Naive thymus-derived CD4-positive, alpha-beta T cell (primary cell): ENCODE measurements around the gene PPP3R1. TPM values are rescaled to one million over a fixed set of nuclear protein-coding genes. Genes with fewer than 3 reads are reported as not detected.

Source experiments
- ATAC-seq: fragments of 150-1000 bp; cut with Tn5 transposase; 2 replicates; pipeline ENCODE4 v1.10.0; 2021; ENCODE audit warnings: mild to moderate bottlenecking, moderate library complexity
- CTCF ChIA-PET: fragments of 350-600 bp; sonication (Branson Sonifier 250); formaldehyde crosslinking; loops from one replicate; lab custom pipeline; 2021; ENCODE audit warnings: antibody characterized with exemption; lab: Charles Lee
- POLR2A ChIA-PET: fragments of 350-600 bp; sonication (Branson Sonifier 250); formaldehyde crosslinking; loops from one replicate; lab custom pipeline; 2021; ENCODE audit warnings: antibody characterized with exemption, inconsistent platforms; lab: Charles Lee
- DNase-seq, 9 donors: peaks; one replicate each; pipeline versions ENCODE4 v3.0.0 to v3.0.0-alpha.2; 2020 to 2022; ENCODE audit warnings: mixed read lengths in 1 of 9
- H3K27ac ChIP-seq: one replicate; pipeline ENCODE4 v1.7.0; 2013; ENCODE audit warnings: mild to moderate bottlenecking, low read depth, low read length, moderate library complexity
- H3K27me3 ChIP-seq, 2 donors: one replicate each; pipeline ENCODE4 v1.7.0; 2013; ENCODE audit warnings: low read length in 2 of 2, mild to moderate bottlenecking in 2 of 2, moderate library complexity in 2 of 2; ENCODE audit not compliant: control insufficient read depth in 2 of 2, insufficient read depth in 2 of 2
- H3K36me3 ChIP-seq, 3 experiments: 1 replicate in 2 of 3; 2 replicates in 1 of 3; pipeline ENCODE4 v1.7.0; 2013; ENCODE audit warnings: low read length in 3 of 3, mild to moderate bottlenecking in 3 of 3, moderate library complexity in 1 of 3; ENCODE audit not compliant: insufficient read depth in 3 of 3, control insufficient read depth in 2 of 3
- H3K4me1 ChIP-seq, 2 donors: one replicate each; pipeline ENCODE4 v1.7.0; 2013; ENCODE audit warnings: low read length in 2 of 2, mild to moderate bottlenecking in 2 of 2, moderate library complexity in 1 of 2; ENCODE audit not compliant: control insufficient read depth in 2 of 2, insufficient read depth in 2 of 2
- H3K4me3 ChIP-seq: 2 replicates; pipeline ENCODE4 v1.7.0; 2013; ENCODE audit warnings: mild to moderate bottlenecking, low read length
- H3K9me3 ChIP-seq, 3 experiments: 1 replicate in 2 of 3; 2 replicates in 1 of 3; pipeline ENCODE4 v1.7.0; 2013; ENCODE audit warnings: low read length in 3 of 3; ENCODE audit not compliant: control insufficient read depth in 2 of 3
- H3K27ac Mint-ChIP-seq, 9 donors: one replicate each; pipeline ENCODE4 v1.8.0; 2020 to 2022; ENCODE audit warnings: mixed read lengths in 9 of 9, mild to moderate bottlenecking in 8 of 9, moderate library complexity in 5 of 9, inconsistent platforms in 2 of 9
- H3K27me3 Mint-ChIP-seq, 5 donors: one replicate each; pipeline ENCODE4 v1.8.0; 2021 to 2022; ENCODE audit warnings: mixed read lengths in 5 of 5, mild to moderate bottlenecking in 1 of 5
- H3K36me3 Mint-ChIP-seq, 5 donors: one replicate each; pipeline ENCODE4 v1.8.0; 2020 to 2022; ENCODE audit warnings: mixed read lengths in 5 of 5, mild to moderate bottlenecking in 3 of 5, inconsistent platforms in 1 of 5
- H3K4me1 Mint-ChIP-seq, 7 donors: one replicate each; pipeline ENCODE4 v1.8.0; 2020 to 2022; ENCODE audit warnings: mixed read lengths in 7 of 7, mild to moderate bottlenecking in 3 of 7, inconsistent platforms in 1 of 7
- H3K4me3 Mint-ChIP-seq, 10 donors: one replicate each; pipeline ENCODE4 v1.8.0; 2020 to 2022; ENCODE audit warnings: mild to moderate bottlenecking in 10 of 10, mixed read lengths in 10 of 10, moderate library complexity in 6 of 10, inconsistent platforms in 2 of 10
- H3K9me3 Mint-ChIP-seq, 11 donors: one replicate each; pipeline ENCODE4 v1.8.0; 2020 to 2022; ENCODE audit warnings: mixed read lengths in 11 of 11, mild to moderate bottlenecking in 4 of 11, inconsistent platforms in 1 of 11, moderate library complexity in 1 of 11
- intact Hi-C, 2 donors: fragments of 100-400 bp; cut with micrococcal nuclease; formaldehyde crosslinking; loops; one replicate each; pipeline ENCODE4 v1.15.1; 2023
- polyA plus RNA-seq, 2 donors: library from polyadenylated mRNA; unstranded; fragments of 300-500 nt; fragmentation: Illumina TruSeq; gene quantifications; one replicate each; pipeline ENCODE4 v1.2.3, GENCODE V29; 2021
- total RNA-seq, 6 experiments: library from RNA in 5 of 6; stranded (reverse) in 5 of 6; gene quantifications; 1 replicate in 5 of 6; 2 replicates in 1 of 6; pipeline ENCODE4 v1.2.3 and lab custom pipeline; 2021 to 2026

The PPP3R1 gene
- total and polyA plus RNA-seq, 7 experiments from 2014 or later: 2.6 to 78.2 (median 64.2) TPM

- no peaks in the 10 kb centered on the region for H3K27me3 ChIP-seq
- H3K4me1 ChIP-seq: no peaks in the 10 kb centered on the region
- ChIA-PET POLR2A (no interaction called here), CTCF (interaction anchor here (0.7 kb wide), 1 partner anchor 30 kb away, joined by 3 read pairs; no protein-coding TSS in a partner anchor)
- intact Hi-C loops: no loop called here
- Mint-ChIP-seq H3K36me3 (no peaks in the 10 kb centered on the region), H3K9me3 (peaks cover 0 to 6% (median 0%) of the 10 kb centered on the region in 11 donors), H3K27me3 (peaks cover 4 to 58% (median 10%) of the 10 kb centered on the region in 5 donors), H3K4me1 (no peaks in the 10 kb centered on the region), H3K27ac (no peak overlapping the region), H3K4me3 (no peak overlapping the region)
- H3K9me3 ChIP-seq: no peaks in the 10 kb centered on the region
- ATAC-seq (peak; percentile 68), DNase-seq (no peak)
- H3K27ac ChIP-seq: no peak overlapping the region
- no peak overlapping the region for H3K4me3 ChIP-seq
- no peaks in the 10 kb centered on the region for H3K36me3 ChIP-seq
Observed at GRCh38 chr2:68272246-68272994, 20.1 kb upstream of the PPP3R1 start.

DNA sequence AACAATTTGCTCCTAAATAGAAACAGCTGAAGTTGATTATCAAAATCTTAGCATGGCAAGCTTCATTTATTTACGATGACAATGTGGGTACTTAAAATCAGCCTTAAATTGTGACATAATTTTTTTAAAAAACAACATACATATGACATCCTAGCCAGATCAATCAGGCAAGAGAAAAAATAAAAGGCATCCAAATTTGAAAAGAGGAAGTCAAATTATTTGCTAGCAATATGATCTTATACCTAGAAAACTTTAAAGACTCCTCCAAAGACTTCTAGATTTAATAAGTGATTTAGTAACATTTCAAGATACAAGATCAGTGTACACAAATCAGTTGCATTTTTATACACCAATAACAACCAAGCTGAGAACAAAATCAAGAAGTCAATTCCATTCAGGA lies 14.3 kb upstream of the PPP3R1 start:
- intact Hi-C loops: no loop called here

DNA sequence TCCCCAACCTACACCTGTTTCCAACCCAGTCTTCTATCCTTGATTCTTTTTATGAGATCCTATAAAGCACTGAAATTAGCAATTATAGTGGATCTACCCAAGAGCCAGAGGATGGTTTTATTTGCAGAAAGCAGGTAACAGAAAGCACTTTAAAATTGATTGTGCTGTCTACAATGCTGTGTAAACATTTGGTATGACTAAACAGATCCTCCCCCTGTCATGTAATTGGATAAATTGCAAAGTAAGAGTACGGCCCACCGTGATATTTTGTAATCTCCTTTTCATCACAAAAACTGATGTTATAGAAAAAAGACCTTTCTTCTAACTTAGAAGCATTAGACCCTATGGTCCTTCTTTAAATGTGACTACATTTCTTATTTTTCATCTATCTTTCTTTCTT lies 11.3 kb upstream of the PPP3R1 start:
- CTCF ChIA-PET: no interaction called here
- ATAC-seq (no peak), DNase-seq (no peak)
- H3K27me3 Mint-ChIP-seq: peaks cover 0 to 24% (median 0%) of the 10 kb centered on the region in 5 donors
- Histone ChIP-seq H3K4me1 (no peaks in the 10 kb centered on the region), H3K9me3 (no peaks in the 10 kb centered on the region), H3K4me3 (no peak overlapping the region), H3K36me3 (no peaks in the 10 kb centered on the region), H3K27me3 (no peaks in the 10 kb centered on the region), H3K27ac (no peak overlapping the region)
- H3K4me1 Mint-ChIP-seq: no peaks in the 10 kb centered on the region
- peaks cover 0 to 13% (median 0%) of the 10 kb centered on the region in 11 donors for H3K9me3 Mint-ChIP-seq
- H3K27ac Mint-ChIP-seq: no peak overlapping the region
- intact Hi-C loops: no loop called here
- POLR2A ChIA-PET: interaction anchor here (0.6 kb wide), 1 partner anchor 626 kb away, joined by 4 read pairs; no protein-coding TSS in a partner anchor
- H3K4me3 Mint-ChIP-seq: no peak overlapping the region
- H3K36me3 Mint-ChIP-seq: peaks cover 0 to 5% (median 4%) of the 10 kb centered on the region in 5 donors

More for the DNA sequence above, 14.3 kb upstream of the PPP3R1 start:
- no peak for ATAC-seq
- Histone ChIP-seq H3K36me3 (no peaks in the 10 kb centered on the region), H3K4me1 (no peaks in the 10 kb centered on the region), H3K9me3 (no peaks in the 10 kb centered on the region), H3K27me3 (no peaks in the 10 kb centered on the region), H3K4me3 (no peak overlapping the region), H3K27ac (no peak overlapping the region)
- no peak overlapping the region for H3K27ac Mint-ChIP-seq
- H3K4me1 Mint-ChIP-seq: no peaks in the 10 kb centered on the region
- peaks cover 0 to 5% (median 4%) of the 10 kb centered on the region in 5 donors for H3K36me3 Mint-ChIP-seq
- H3K27me3 Mint-ChIP-seq: peaks cover 0 to 36% (median 0%) of the 10 kb centered on the region in 5 donors
- ChIA-PET CTCF (no interaction called here), POLR2A (no interaction called here)
- no peak for DNase-seq
- peaks cover 0 to 13% (median 0%) of the 10 kb centered on the region in 11 donors for H3K9me3 Mint-ChIP-seq
- H3K4me3 Mint-ChIP-seq: no peak overlapping the region

DNA sequence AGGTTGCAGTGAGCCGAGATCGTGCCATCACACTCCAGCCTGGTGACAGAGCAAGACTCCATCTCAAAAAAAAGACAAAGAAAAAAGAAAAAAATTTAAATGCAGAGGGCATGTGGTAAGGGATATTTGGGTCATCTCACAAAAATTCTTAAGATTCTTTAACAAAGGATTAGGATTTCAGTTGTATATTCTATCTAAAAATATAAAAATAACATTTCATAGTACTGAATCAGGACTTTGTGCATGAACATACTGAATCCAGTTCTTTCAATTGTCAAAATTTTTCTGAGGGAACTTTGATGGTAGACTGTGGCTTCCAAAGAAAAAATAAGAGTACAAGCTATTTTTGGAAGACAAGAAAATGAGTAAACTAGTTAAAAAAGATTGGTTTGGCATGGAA lies 6.5 kb upstream of the PPP3R1 start:
- ChIA-PET CTCF (no interaction called here), POLR2A (no interaction called here)
- H3K4me1 ChIP-seq: peaks cover 0 to 14% of the 10 kb centered on the region in 2 donors
- H3K9me3 ChIP-seq: no peaks in the 10 kb centered on the region
- no peaks in the 10 kb centered on the region for H3K36me3 ChIP-seq
- H3K27me3 ChIP-seq: no peaks in the 10 kb centered on the region
- no peak overlapping the region for H3K27ac ChIP-seq
- DNase-seq: no peak
- H3K4me3 Mint-ChIP-seq: no peak overlapping the region
- intact Hi-C loops: loop anchor here in 1 of 2 donors (10.0 kb wide), 1 partner anchor 476 kb away; the partner anchor contains the start of gene ARHGAP25
- H3K27me3 Mint-ChIP-seq: peaks cover 0 to 6% (median 0%) of the 10 kb centered on the region in 5 donors
- no peak overlapping the region for H3K27ac Mint-ChIP-seq
- ATAC-seq: no peak
- peaks cover 0 to 3% (median 0%) of the 10 kb centered on the region in 5 donors for H3K36me3 Mint-ChIP-seq
- H3K9me3 Mint-ChIP-seq: no peaks in the 10 kb centered on the region
- no peak overlapping the region for H3K4me3 ChIP-seq
- peaks cover 14 to 29% (median 25%) of the 10 kb centered on the region in 7 donors for H3K4me1 Mint-ChIP-seq

DNA sequence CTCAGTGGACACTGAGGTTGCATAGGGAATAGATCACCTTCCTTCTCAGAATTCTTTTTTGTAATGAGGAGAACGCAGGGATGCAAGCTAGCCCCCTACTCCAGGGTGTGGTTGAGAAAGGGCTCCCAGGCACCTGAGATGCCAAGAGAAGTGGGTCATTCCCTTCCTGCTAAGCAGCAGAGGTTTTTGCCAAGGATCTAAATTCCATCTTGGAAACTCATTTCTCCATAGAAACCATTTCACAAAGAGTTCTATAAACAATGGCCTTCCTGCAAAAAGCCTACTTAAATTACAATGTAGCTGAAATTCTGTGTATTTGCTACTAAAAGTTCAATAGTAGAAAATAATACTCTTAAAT lies 3.7 kb upstream of the PPP3R1 start:
- no peaks in the 10 kb centered on the region for H3K9me3 ChIP-seq
- H3K9me3 Mint-ChIP-seq: peaks cover 0 to 6% (median 0%) of the 10 kb centered on the region in 11 donors
- ATAC-seq (no peak), DNase-seq (no peak)
- ChIA-PET POLR2A (no interaction called here), CTCF (interaction anchor here (0.7 kb wide), 1 partner anchor 24 kb away, joined by 4 read pairs; no protein-coding TSS in a partner anchor)
- intact Hi-C loops: loop anchor here in 1 of 2 donors (10.0 kb wide), 1 partner anchor 479 kb away; the partner anchor contains the start of gene ARHGAP25
- peak overlapping the region in 3 of 9 donors; percentile 33 to 50 (median 46) for H3K27ac Mint-ChIP-seq
- peaks cover 0 to 14% of the 10 kb centered on the region in 2 donors for H3K4me1 ChIP-seq
- H3K4me1 Mint-ChIP-seq: peaks cover 23 to 40% (median 35%) of the 10 kb centered on the region in 7 donors
- peak overlapping the region in 6 of 10 donors; percentile 2 to 40 (median 22) for H3K4me3 Mint-ChIP-seq
- no peak overlapping the region for H3K4me3 ChIP-seq
- H3K27ac ChIP-seq: no peak overlapping the region
- peaks cover 0 to 5% (median 5%) of the 10 kb centered on the region in 5 donors for H3K36me3 Mint-ChIP-seq
- peaks cover 0 to 2% (median 0%) of the 10 kb centered on the region in 3 experiments for H3K36me3 ChIP-seq
- H3K27me3 ChIP-seq: no peaks in the 10 kb centered on the region
- H3K27me3 Mint-ChIP-seq: peaks cover 0 to under 1% (median 0%) of the 10 kb centered on the region in 5 donors

DNA sequence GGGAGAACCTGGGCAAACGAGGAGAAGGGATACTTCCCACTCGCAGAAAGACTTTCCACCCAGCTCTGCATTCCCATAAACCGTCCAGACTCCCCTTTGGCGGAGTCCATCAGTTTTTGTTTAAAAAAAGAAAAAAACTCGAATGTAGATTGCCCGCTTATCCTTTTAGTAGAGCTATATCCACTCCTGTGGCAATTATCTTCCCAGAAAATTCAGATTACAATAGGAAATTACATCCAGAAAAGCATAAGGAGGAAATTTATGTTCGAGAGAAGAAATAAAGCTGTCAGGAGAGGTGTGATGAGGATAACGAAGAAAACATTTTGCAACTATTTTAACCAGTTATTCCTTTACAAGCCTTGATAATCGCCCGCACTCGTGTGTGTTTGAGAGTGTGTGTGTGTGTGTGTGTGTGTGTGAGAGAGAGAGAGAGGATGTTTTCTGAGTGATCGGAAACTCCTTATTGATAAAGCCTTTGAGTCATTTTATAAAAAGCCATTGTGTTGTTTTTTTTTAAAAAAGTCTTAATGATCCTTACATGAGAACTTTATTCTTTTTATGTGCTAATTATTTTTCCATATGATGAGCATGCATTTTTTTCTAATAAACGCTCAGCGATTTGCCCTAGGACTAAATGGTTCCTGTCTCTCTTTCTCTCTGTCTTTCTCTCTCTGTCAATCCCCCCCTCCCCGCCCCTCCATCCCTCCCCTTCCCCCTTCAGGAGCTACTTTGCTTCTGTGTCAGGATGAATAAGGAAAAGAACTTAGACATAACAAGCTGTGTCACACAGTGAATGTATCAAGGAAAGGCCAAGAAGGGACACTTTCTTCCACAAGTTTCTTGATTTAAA lies 1.1 kb upstream of the PPP3R1 start:
- Histone ChIP-seq H3K27me3 (no peaks in the 10 kb centered on the region), H3K9me3 (no peaks in the 10 kb centered on the region), H3K27ac (peak overlapping the region; percentile 82), H3K4me3 (peak overlapping the region; percentile 97), H3K36me3 (peaks cover 0 to 3% (median 2%) of the 10 kb centered on the region in 3 experiments), H3K4me1 (peaks cover 24 to 37% of the 10 kb centered on the region in 2 donors)
- intact Hi-C loops: loop anchor here (2.0 to 10.0 kb wide), 6 partner anchors 29 to 856 kb away; partner anchors contain the start of genes ARHGAP25 (in 1 of the 2) and ETAA1 (in 1 of the 2)
- POLR2A ChIA-PET: interaction anchor here (1.0 to 3.9 kb wide), 9 partner anchors 9 to 190 kb away, joined by 3 to 31 read pairs (median 4); partner anchors contain the start of genes C1D and PNO1
- Mint-ChIP-seq H3K27ac (peak overlapping the region; percentile 92 to 99 (median 96)), H3K9me3 (peaks cover 0 to 6% (median 0%) of the 10 kb centered on the region in 11 donors), H3K4me3 (peak overlapping the region in 7 of 10 donors; percentile 91 to 99 (median 98)), H3K27me3 (peaks cover 0 to 2% (median 0%) of the 10 kb centered on the region in 5 donors), H3K36me3 (peaks cover 0 to 14% (median 6%) of the 10 kb centered on the region in 5 donors), H3K4me1 (peaks cover 37 to 49% (median 46%) of the 10 kb centered on the region in 7 donors)
- CTCF ChIA-PET: interaction anchor here (1.4 to 1.8 kb wide), 3 partner anchors 57 to 101 kb away, joined by 3 to 6 read pairs (median 6); partner anchors contain the start of gene PNO1
- peak in 7 of 9 donors; percentile 16 to 64 (median 47) for DNase-seq
- ATAC-seq: no peak
